K562 (cell line): ENCODE measurements around the gene HRH1. TPM values are rescaled to one million over a fixed set of nuclear protein-coding genes. Genes with fewer than 3 reads are reported as not detected.
A peak's percentile ranks its signal among the peaks of the same experiment; 100 is the strongest.

ENCODE experiments used
- ATF4 ChIP-seq: fragments of 450-650 bp; formaldehyde crosslinking; IDR thresholded peaks from 2 replicates; pipeline ENCODE4 v1.4.0; 2022; ENCODE audit warnings: mild to moderate bottlenecking, moderate library complexity
- DIDO1 ChIP-seq: fragments of 450-650 bp; IDR thresholded peaks from 2 replicates; pipeline ENCODE4 v1.6.1; 2016; ENCODE audit warnings: low read depth, missing biosample characterization, missing genetic modification characterization
- GMEB1 ChIP-seq: fragments of 250-450 bp; sonication (Bioruptor Pico); IDR thresholded peaks from 2 replicates; pipeline ENCODE4 v1.4.0; 2020; ENCODE audit warnings: mild to moderate bottlenecking
- HNRNPK ChIP-seq: fragments of 200-400 bp; formaldehyde crosslinking; IDR thresholded peaks from one replicate; pipeline ENCODE4 v1.6.1; 2018; ENCODE audit warnings: mild to moderate bottlenecking, low read depth, low read length; ENCODE audit not compliant: poor library complexity, severe bottlenecking
- IRF1 ChIP-seq: sonication (generic); formaldehyde crosslinking; IDR thresholded peaks from 2 replicates; pipeline ENCODE4 v1.8.0; 2022; ENCODE audit warnings: missing genetic modification reagents, mild to moderate bottlenecking, borderline replicate concordance
- MAX ChIP-seq: sonication (generic); formaldehyde crosslinking; IDR thresholded peaks from 2 replicates; pipeline ENCODE4 v1.9.0; 2022; ENCODE audit warnings: mild to moderate bottlenecking, missing genetic modification reagents
- MBD1 ChIP-seq: fragments of 250-450 bp; sonication (Bioruptor Pico); IDR thresholded peaks from 2 replicates; pipeline ENCODE4 v1.8.0; 2022; ENCODE audit warnings: inconsistent platforms
- PHB ChIP-seq: fragments of 250-450 bp; sonication (Bioruptor Pico); IDR thresholded peaks from 2 replicates; pipeline ENCODE4 v1.5.0; 2021
- PPARD ChIP-seq: fragments of 250-450 bp; sonication (Bioruptor Pico); IDR thresholded peaks from 2 replicates; pipeline ENCODE4 v1.8.0; 2022; ENCODE audit warnings: inconsistent platforms, mild to moderate bottlenecking, moderate library complexity
- SMAD4 ChIP-seq: fragments of 250-450 bp; sonication (Bioruptor Pico); conservative IDR thresholded peaks from 2 replicates; pipeline ENCODE4 v1.8.0; 2021; ENCODE audit warnings: inconsistent platforms, mild to moderate bottlenecking, moderate library complexity
- TAF9B ChIP-seq: fragments of 450-650 bp; IDR thresholded peaks from 2 replicates; pipeline ENCODE4 v1.6.1; 2018; ENCODE audit warnings: mild to moderate bottlenecking; ENCODE audit not compliant: partially characterized antibody
- TFAP4 ChIP-seq: sonication (generic); formaldehyde crosslinking; IDR thresholded peaks from 2 replicates; pipeline ENCODE4 v1.8.0; 2022; ENCODE audit warnings: missing genetic modification reagents, mild to moderate bottlenecking, moderate library complexity, borderline replicate concordance
- ZFX ChIP-seq: sonication (generic); formaldehyde crosslinking; IDR thresholded peaks from 2 replicates; pipeline ENCODE4 v1.8.0; 2022; ENCODE audit warnings: mild to moderate bottlenecking, missing genetic modification reagents, moderate library complexity
- polyA plus RNA-seq, 8 experiments: library from polyadenylated mRNA; depleted of rRNA in 4 of 8; stranded (reverse) in 5 of 8; unstranded in 3 of 8; fragments of >200 nt; fragmentation: Nextera tagmentation in 2 of 8; fragmentation: Illumina TruSeq in 1 of 8; extraction: Ambion mirVana in 2 of 8; extraction: Trizol in 1 of 8; gene quantifications; 2 replicates each; pipeline versions ENCODE4 v1.2.1 to v1.2.3, GENCODE V29; 2011 to 2014; ENCODE audit warnings: inconsistent platforms in 1 of 8, missing spikeins in 1 of 8
- total RNA-seq, 7 experiments: library from RNA; depleted of rRNA in 6 of 7; stranded (reverse); fragments of >200 nt in 6 of 7; fragmentation: Illumina TruSeq in 2 of 7; extraction: Trizol in 2 of 7; gene quantifications; 2 replicates each; pipeline versions ENCODE4 v1.2.1 to v1.2.3, GENCODE V29; 2011 to 2021; ENCODE audit warnings: low replicate concordance in 1 of 7
- TF ChIP-seq, protein P1 (sequence below): sonication (generic); formaldehyde crosslinking; IDR thresholded peaks from 2 replicates; pipeline ENCODE4 v1.8.0; 2022; ENCODE audit warnings: mild to moderate bottlenecking, missing genetic modification reagents

HRH1 gene
- total and polyA plus RNA-seq, 9 of the 15 experiments (the other 6 are each of a cell fraction or from before 2014, with no cell fraction given), result 0.03 to 0.15 (median 0.06) TPM; not detected in 1

- no peak for TF ChIP-seq IRF1 (CRISPR knock-in tag)
- TF ChIP-seq DIDO1 (tag), result peak; percentile 49; the same call in 1 of the 2 replicates
- TF ChIP-seq GMEB1, result peak; percentile 75
- TF ChIP-seq MBD1 (CRISPR knock-in tag), result 0 out of 2 replicates have a peak, but pooled peaks have one; percentile 80
- TF ChIP-seq, protein P1, sequence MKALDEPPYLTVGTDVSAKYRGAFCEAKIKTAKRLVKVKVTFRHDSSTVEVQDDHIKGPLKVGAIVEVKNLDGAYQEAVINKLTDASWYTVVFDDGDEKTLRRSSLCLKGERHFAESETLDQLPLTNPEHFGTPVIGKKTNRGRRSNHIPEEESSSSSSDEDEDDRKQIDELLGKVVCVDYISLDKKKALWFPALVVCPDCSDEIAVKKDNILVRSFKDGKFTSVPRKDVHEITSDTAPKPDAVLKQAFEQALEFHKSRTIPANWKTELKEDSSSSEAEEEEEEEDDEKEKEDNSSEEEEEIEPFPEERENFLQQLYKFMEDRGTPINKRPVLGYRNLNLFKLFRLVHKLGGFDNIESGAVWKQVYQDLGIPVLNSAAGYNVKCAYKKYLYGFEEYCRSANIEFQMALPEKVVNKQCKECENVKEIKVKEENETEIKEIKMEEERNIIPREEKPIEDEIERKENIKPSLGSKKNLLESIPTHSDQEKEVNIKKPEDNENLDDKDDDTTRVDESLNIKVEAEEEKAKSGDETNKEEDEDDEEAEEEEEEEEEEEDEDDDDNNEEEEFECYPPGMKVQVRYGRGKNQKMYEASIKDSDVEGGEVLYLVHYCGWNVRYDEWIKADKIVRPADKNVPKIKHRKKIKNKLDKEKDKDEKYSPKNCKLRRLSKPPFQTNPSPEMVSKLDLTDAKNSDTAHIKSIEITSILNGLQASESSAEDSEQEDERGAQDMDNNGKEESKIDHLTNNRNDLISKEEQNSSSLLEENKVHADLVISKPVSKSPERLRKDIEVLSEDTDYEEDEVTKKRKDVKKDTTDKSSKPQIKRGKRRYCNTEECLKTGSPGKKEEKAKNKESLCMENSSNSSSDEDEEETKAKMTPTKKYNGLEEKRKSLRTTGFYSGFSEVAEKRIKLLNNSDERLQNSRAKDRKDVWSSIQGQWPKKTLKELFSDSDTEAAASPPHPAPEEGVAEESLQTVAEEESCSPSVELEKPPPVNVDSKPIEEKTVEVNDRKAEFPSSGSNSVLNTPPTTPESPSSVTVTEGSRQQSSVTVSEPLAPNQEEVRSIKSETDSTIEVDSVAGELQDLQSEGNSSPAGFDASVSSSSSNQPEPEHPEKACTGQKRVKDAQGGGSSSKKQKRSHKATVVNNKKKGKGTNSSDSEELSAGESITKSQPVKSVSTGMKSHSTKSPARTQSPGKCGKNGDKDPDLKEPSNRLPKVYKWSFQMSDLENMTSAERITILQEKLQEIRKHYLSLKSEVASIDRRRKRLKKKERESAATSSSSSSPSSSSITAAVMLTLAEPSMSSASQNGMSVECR (CRISPR knock-in tag), result peak; percentile 89
- TF ChIP-seq TAF9B, result peak; percentile 48
- TF ChIP-seq PHB, result no peak
- TF ChIP-seq ATF4, result peak; percentile 89
- peak; percentile 83 for TF ChIP-seq MAX (CRISPR knock-in tag)
- no peak for TF ChIP-seq PPARD (CRISPR knock-in tag)
- peak; percentile 28; the same call in 1 of the 2 replicates for TF ChIP-seq SMAD4 (CRISPR knock-in tag)
- no peak for TF ChIP-seq HNRNPK
- TF ChIP-seq ZFX (CRISPR knock-in tag), result peak; percentile 80
- TF ChIP-seq TFAP4 (CRISPR knock-in tag), result peak; percentile 85; the same call in 1 of the 2 replicates
These were observed 118.0 kb downstream of the HRH1 start, which contains the start of gene ATG7 (continued) for GRCh38 chr3:11271986-11272904.
